ENCODE data around the gene N4BP3. TPM values are rescaled to one million over a fixed set of nuclear protein-coding genes. Genes with fewer than 3 reads are reported as not detected.

Gene N4BP3
- total and polyA plus RNA-seq, 2 of the 4 experiments (the other 2 are of a cell fraction) = 0.14 to 0.18 TPM

- DNase-seq (no peak), ATAC-seq (ENCODE audit: low read depth) (no peak)
- peaks cover 17% of the 10 kb centered on the region for H3K36me3 ChIP-seq (ENCODE audit: control insufficient read depth, insufficient read depth, low read length)
- H3K4me2 ChIP-seq (ENCODE audit: low read depth, low read length) = no peak overlapping the region
- no peak overlapping the region for H2AK5ac ChIP-seq (ENCODE audit: low read depth, low read length)
- no peak overlapping the region for H4K5ac ChIP-seq (ENCODE audit: low read depth, low read length)
- no peak overlapping the region for H3K23ac ChIP-seq (ENCODE audit: low read depth, low read length)
- dilution Hi-C loops (cut with HindIII; ENCODE audit: low sequenced_read_pairs, unreplicated experiment) (no loop called here), in situ Hi-C loops (cut with MboI; ENCODE audit: low sequenced_read_pairs) (no loop called here), intact Hi-C loops (cut with micrococcal nuclease) (no loop called here)
- H3K4me1 ChIP-seq (ENCODE audit: control insufficient read depth, insufficient read depth, low read length) = no peaks in the 10 kb centered on the region
- no peak overlapping the region for H2BK15ac ChIP-seq (ENCODE audit: low read depth, low read length)
- H2AFZ ChIP-seq (replicated peaks; ENCODE audit: low read length, poor library complexity) = no peak overlapping the region
- no peak overlapping the region for H2AK9ac ChIP-seq (replicated peaks; ENCODE audit: low read depth, low read length, poor library complexity)
- no peaks in the 10 kb centered on the region; the same call in 1 of the 2 replicates for H4K20me1 ChIP-seq (ENCODE audit: insufficient read depth, low read length)
- H4K91ac ChIP-seq (ENCODE audit: insufficient read depth, low read depth, low read length) = no peak overlapping the region
- H3K27me3 ChIP-seq (ENCODE audit: control insufficient read depth, insufficient read depth, low read length) = no peaks in the 10 kb centered on the region
- WGBS, 2 experiments (ENCODE audit: extremely low coverage in 2 of 2, insufficient read length in 1 of 2) = 95% methylated on average over 4 of the region's 10 CpGs; no CpG with 5 or more reads in 1 of the 2 experiments
- H3K79me1 ChIP-seq (ENCODE audit: low read depth in 1 of 2, low read length in 2 of 2) = peaks cover 11 to 23% of the 10 kb centered on the region in 2 experiments; a peak in 3 of 4 replicates
- no peak overlapping the region for H4K8ac ChIP-seq (ENCODE audit: low read depth in 2 of 2, low read length in 2 of 2)
- POLR2A ChIA-PET (ENCODE audit: unreplicated experiment) = no interaction called here
- no peak overlapping the region for H3K18ac ChIP-seq (ENCODE audit: low read depth, low read length)
- H3K27ac ChIP-seq (ENCODE audit: insufficient read depth, low read length) = no peak overlapping the region
- H2BK5ac ChIP-seq (ENCODE audit: low read depth, low read length, poor library complexity, severe bottlenecking) = no peak overlapping the region
- H3K14ac ChIP-seq (replicated peaks; ENCODE audit: low read depth, low read length) = no peak overlapping the region
- H3K4me3 ChIP-seq (ENCODE audit: insufficient read depth, low read depth, low read length) = no peak overlapping the region
- peaks cover 4% of the 10 kb centered on the region; the same call in 1 of the 2 replicates for H3K9me1 ChIP-seq (ENCODE audit: insufficient read depth, low read length)
- H3K56ac ChIP-seq (ENCODE audit: extremely low read depth, insufficient read depth, low read length) = no peak overlapping the region
- BruUV-seq (replicated peaks) = no TSS peak
- no peak overlapping the region for H2BK120ac ChIP-seq (ENCODE audit: low read depth, low read length)
- TF ChIP-seq USF2 (IDR thresholded peaks at IDR 0.05; ENCODE audit: low read depth, low read length) (no peak), SMC3 (IDR thresholded peaks at IDR 0.05; ENCODE audit: low read depth, low read length) (no peak), RCOR1 (IDR thresholded peaks at IDR 0.05; ENCODE audit: insufficient replicate concordance, low read length) (no peak), FOS (IDR thresholded peaks at IDR 0.05; ENCODE audit: low read depth, low read length) (no peak), CHD1 (IDR thresholded peaks at IDR 0.05; ENCODE audit: low read depth, low read length) (no peak), RFX5 (IDR thresholded peaks at IDR 0.05; ENCODE audit: low read depth, low read length) (no peak), BHLHE40 (IDR thresholded peaks at IDR 0.05; ENCODE audit: low read depth, low read length) (no peak), POLR2A (IDR thresholded peaks at IDR 0.05; ENCODE audit: low read depth, low read length) (no peak), CEBPB (IDR thresholded peaks at IDR 0.05; ENCODE audit: low read depth, low read length) (no peak)
- H2BK20ac ChIP-seq (ENCODE audit: low read depth, low read length) = no peak overlapping the region
- CTCF ChIA-PET = interaction anchor here (1.1 kb wide), 1 partner anchor 61 kb away, joined by 3 read pairs; no protein-coding TSS in a partner anchor
- no peak overlapping the region for H3K4ac ChIP-seq (ENCODE audit: low read depth, low read length)
- no peaks in the 10 kb centered on the region for H3K9me3 ChIP-seq (ENCODE audit: control insufficient read depth, insufficient read depth, low read length)
- H3K9ac ChIP-seq (ENCODE audit: low read depth, low read length) = no peak overlapping the region
Measured at GRCh38 chr5:178136990-178137389, 23.7 kb downstream of the N4BP3 start.

Data from IMR-90 (cell line).